Inflammatory macrophage (primary cell): Measurements from ENCODE around the gene NFYB.
"Not testable (repeated sequence)": the region's sequence is repeated elsewhere in the genome, so short reads cannot be mapped to it uniquely, and the experiment has no call there.

ENCODE experiments used
- DNase-seq, 2 donors: peaks; one replicate each; pipeline ENCODE4 v3.0.0-alpha.2; 2020 to 2022

NFYB gene

DNA sequence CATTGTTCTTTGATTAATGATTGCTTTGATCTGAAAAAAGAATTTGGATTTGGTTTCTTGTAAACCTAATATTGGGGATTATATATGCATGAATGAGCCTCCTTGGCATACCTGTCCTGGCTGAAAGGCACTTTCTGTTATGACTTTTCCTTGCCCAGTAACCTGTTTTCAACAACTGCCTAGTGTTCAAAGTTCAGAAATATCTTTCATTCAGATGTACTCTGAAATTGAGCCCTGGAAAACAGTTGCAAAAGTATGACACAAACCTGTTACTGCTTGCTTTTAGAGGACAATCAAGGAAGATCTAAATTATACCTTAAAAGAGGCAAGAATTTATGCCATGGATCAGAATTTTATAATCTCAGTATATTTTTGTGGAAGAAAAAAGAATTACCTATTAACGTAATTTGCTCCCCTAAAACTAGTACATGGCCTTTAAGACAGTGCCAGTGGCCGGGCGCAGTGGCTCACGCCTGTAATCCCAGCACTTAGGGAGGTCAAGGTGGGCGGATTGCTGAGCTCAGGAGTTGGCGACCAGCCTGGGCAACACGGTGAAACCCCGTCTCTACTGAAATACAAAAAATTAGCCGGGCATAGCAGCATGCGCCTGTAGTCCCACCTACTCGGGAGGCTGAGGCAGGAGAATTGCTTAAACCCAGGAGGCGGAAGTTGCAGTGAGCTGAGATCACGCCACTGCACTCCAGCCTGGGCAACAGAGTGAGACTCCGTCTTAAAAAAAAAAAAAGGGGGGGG lies 23.0 kb downstream of the NFYB start:
- not testable (repeated sequence) for DNase-seq

DNA sequence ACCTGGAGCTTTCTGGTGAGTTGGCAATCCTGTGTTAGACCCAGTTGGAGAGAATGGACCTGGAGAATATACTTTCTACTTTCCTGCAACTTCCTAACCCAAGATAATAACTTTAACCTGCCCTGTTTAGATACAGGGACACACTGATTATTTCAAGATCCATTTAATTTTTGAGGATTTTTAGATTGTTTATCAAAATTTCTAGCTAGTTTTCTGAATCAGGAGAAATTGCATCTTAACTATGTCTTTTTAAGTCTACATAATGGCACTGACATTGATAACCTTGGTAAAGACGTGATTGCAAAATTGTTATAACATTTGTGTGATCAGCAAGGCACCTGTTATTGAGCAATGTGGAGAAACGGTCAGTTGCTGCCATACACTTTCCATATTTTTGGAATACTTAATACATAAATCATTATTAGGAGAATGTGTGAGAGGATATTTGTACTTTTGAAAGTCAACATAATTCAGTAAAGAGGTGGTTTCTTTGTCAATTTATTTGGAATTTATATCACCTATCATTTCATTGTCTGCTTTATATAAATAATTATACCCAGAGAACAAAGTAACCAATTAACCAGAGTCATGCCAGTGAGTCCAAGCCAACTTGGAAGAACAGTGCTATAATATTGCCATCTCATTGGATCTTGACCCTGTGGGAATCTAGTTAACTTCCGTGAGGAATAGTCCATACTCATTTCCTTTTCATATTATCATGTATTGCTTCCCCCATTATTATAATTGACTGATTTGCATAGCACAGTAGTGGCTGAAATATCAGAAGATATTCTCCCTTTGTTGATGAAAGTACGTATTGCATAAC lies 28.4 kb downstream of the NFYB start:
- no peak for DNase-seq

- peak; percentile 76 to 80 for DNase-seq
These were observed 29.1 kb downstream of the NFYB start for GRCh38 chr12:104108755-104109445.

- DNase-seq, result no peak
These were observed 31.0 kb downstream of the NFYB start for GRCh38 chr12:104106965-104107364.

GRCh38 chr12:104105461-104105860 lies 32.5 kb downstream of the NFYB start:
- no peak for DNase-seq

GRCh38 chr12:104097954-104098353 lies 40.1 kb downstream of the NFYB start:
- no peak for DNase-seq

DNA sequence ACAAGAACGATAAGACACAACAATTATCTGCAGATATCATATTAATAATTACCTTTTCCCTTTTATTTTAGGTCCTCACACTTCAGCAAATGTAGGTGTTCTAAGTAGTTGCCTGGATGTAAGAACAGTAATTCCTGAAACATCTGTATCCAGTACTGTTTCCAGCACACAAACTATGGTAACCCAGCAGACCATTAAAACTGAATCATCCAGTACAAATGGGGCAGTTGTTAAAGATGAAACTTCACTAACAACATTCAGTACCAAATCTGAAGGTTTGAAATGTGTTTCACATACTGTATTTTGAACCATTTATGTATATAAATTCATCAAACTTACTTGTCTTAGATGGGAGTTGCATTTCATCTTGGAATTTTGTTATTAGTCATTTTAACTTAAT lies 42.7 kb downstream of the NFYB start:
- DNase-seq, result no peak

GRCh38 chr12:104094284-104094683 lies 43.7 kb downstream of the NFYB start:
- DNase-seq, result no peak

- DNase-seq, result no peak
These were observed 46.9 kb downstream of the NFYB start for GRCh38 chr12:104091136-104091535.

- DNase-seq, result no peak
These were observed 47.3 kb downstream of the NFYB start for GRCh38 chr12:104090685-104091084.

DNA sequence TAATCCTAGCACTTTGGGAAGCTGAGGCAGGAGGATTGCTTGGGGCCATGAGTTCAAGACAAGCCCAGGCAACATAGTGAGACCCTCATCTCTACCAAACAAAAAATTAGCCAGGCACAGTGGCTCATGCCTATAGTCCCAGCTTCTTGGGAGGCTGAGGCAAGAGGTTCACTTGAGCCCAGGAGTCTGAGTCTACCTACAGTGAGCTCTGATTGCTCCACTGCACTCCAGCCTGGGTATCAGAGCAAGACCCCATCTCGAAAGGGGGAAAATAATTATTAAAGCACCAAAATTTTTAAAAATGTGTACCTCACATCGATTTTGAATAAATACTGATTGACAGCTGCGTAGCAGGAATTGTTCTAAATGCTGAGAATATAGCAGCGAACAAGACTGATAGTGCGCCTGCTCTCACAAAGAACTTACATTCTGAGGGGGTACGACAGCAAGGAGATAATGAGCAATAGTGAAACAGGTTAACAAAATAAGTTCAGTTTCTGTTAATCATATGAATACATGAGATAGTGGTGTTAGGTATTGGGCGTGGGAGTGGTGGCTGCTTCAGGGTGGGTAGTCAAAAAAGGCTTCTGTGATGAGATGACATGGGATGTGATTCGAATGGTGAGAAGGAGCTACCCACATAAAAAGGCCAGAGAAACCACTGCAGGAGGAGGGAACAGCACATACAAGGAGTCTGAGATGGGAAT lies 54.1 kb downstream of the NFYB start:
- no peak for DNase-seq

GRCh38 chr12:104080764-104081163 lies 57.2 kb downstream of the NFYB start:
- no peak for DNase-seq

DNA sequence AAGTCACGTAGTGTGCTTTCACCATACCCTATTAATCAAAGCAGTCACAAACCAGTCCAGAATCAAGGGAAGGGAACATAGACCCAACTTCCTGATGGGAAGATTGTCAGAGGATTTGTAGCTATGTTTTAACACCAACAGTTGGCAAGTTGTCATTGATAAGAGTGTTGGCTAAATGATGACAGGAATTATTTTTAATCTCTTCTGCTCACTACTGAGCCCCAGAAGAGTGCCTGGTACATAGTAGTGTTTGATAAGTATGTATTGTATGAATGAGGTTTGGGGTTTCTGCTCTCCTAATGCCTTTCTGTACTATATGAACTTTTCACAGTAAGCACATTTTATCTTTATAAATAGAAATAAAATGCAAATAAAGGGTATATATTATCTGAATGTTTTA lies 59.0 kb downstream of the NFYB start:
- no peak for DNase-seq

GRCh38 chr12:104073699-104074098 lies 64.3 kb downstream of the NFYB start:
- no peak for DNase-seq

DNA sequence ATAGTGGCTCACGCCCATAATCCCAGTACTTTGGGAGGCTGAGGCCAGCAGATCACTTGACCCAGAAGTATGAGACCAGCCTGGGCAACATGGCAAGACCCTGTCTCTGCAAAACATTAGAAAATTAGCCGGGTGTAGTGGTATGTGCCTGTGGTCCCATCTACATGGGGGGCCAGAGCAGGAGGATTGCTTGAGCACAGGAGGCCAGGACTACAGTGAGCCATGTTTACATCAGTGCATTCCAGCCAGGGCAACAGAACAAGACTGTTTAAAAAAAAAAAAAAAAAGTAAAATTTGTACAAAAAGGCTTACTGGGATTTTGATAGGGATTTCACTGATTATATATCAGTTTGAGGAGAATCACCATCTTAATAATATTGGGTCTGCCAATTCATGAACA lies 65.9 kb downstream of the NFYB start:
- no peak for DNase-seq
